GM18520 (cell line): ENCODE measurements around the gene CBFA2T2.
"Not testable (repeated sequence)": the region's sequence is repeated elsewhere in the genome, so short reads cannot be mapped to it uniquely, and the experiment has no call there.

ENCODE experiments used
- ATAC-seq: cut with Tn5 transposase; IDR thresholded peaks from one replicate; pipeline ENCODE4 v1.9.1; 2021; ENCODE audit not compliant: unreplicated experiment

Gene CBFA2T2

GRCh38 chr20:33501000-33501399 is 11.1 kb downstream of the CBFA2T2 start:
- ATAC-seq, result no peak

DNA sequence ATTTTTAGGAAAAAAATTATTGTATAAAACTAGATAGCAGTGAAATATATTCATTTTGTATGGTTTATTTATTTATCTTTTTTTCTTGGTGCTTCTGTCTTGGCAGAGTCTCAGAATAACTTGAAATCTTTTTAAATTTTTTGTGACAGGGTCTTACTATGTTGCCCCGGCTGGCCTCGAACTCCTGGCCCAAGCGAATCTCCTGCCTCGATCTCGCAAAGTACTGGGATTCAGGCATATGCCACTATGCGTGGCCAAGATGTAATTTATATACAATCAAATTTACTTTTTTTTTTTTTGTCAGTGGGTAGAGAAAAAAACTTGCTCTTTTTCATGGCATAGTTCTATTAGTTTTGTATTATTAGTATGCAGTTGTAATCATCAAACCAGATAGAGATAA is 13.7 kb downstream of the CBFA2T2 start:
- no peak for ATAC-seq

DNA sequence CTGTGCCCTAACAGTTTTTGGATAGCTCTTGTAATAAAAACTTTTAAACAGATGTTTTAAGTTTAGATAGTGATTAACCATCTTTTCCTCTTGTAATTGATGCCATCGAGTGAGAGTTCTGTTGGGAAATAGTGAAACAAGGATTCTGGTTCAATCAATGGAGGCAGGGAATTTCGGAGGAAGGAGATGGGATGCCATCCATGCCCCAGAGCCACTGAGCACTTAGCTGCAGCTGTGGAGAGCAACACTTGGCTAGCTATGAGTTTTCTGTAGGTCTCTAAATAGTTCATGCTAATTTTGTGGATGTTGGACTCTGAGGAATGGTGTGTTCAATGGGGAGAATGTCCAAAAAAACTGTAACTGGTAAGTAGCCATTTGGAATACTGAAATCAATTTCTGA is 16.7 kb downstream of the CBFA2T2 start:
- no peak for ATAC-seq

GRCh38 chr20:33507461-33507860 is 17.6 kb downstream of the CBFA2T2 start:
- ATAC-seq, result no peak

DNA sequence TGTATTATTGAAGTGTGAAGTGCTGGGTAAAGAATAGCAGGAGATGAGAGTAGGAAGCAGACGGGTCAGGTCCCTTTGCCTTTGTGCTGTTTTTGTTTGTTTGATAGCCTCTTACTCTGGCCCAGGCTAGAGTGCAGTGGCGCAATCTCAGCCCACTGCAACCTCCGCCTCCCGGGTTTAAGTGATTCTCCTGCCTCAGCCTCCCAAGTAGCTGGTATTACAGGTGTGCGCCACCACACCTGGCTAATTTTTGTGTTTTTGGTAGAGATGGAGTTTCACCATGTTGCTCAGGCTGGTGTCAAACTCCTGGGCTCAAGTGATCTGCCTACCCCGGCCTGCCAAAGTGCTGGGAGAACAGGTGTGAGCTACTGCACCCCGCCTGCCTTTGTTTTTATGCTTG is 18.1 kb downstream of the CBFA2T2 start:
- not testable (repeated sequence) for ATAC-seq

DNA sequence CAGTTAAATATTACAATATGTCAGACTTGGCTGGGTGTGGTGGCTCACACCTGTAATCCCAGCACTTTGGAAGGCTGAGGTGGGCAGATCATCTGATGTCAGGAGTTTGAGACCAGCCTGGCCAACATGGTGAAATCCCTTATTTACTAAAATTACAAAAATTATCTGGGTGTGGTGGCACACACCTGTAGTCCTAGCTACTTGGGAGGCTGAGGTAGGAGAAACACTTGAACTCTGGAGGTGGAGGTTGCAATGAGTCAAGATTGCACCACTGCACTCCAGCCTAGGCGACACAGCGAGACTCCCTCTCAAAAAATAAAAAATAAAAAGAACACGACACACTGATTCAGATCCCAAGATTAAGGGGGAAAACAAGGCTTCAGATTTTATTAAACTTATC is 19.2 kb downstream of the CBFA2T2 start:
- not testable (repeated sequence) for ATAC-seq

GRCh38 chr20:33511876-33512275 is 22.0 kb downstream of the CBFA2T2 start:
- not testable (repeated sequence) for ATAC-seq

DNA sequence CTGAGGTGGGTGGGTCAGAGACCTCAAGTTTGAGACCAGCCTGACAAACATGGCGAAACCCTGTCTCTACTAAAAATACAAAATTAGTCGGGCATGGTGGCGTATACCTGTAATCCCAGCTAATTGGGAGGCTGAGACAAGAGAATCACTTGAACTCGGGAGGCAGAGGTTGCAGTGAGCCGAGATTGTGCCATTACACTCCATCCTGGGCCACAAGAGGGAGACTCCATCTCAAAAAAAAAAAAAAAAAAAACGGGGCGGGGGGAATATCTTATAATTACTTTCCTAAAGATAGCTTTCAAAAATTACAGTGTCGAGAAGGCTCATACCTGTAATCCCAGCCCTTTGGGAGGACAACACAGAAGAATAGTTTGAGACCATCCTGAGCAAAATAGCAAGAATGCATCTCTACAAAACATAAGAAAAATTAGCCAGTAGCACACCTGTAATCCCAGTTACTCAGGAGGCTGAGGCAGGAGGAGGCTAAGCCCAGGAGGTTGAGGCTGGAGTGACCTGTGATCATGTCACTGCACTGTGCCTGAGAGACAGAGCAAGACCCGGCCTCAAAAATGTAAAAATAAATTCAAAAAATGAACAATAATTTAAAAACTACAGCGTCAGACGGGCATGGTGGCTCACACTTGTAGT is 25.8 kb downstream of the CBFA2T2 start:
- ATAC-seq, result no peak

DNA sequence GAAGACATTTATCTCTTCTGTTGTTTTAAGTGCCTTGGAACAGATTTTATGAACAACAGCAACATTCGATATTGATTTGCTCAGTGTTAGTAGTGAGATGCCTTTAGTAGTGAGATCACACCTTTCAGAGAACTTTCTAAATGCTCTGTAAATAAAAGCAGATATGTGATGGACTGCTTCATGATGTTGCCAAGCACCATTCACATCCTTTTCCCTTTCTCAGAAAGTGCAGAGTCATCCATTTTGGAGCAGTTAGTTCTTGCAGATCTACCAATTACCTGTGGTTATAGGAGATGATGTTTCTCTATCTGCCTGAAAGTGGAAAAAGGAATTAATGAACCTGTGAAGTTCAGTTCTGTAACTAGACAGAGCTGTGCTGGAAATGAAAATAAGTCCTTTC is 27.0 kb downstream of the CBFA2T2 start:
- no peak for ATAC-seq

- no peak for ATAC-seq
These were observed 28.2 kb downstream of the CBFA2T2 start for GRCh38 chr20:33518071-33518470.

DNA sequence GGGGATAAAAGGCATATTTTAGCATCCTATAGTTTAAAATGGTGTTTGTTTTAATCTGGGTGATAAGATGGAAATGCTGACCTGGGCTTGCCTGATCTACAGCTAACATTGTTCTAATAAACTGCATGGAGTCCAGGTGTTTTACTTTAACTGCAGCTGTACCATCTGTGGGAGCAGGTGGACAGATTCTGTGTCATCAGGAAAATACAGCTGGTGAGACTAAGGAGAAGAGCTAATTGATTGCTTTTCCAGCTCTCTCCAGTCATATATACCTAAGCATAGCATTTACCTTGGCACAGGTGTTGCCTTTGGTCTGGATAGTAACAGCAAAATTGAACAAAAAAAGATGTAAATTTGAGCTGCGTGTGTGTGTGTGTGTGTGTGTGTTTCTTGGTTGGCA is 31.6 kb downstream of the CBFA2T2 start:
- ATAC-seq, result no peak

DNA sequence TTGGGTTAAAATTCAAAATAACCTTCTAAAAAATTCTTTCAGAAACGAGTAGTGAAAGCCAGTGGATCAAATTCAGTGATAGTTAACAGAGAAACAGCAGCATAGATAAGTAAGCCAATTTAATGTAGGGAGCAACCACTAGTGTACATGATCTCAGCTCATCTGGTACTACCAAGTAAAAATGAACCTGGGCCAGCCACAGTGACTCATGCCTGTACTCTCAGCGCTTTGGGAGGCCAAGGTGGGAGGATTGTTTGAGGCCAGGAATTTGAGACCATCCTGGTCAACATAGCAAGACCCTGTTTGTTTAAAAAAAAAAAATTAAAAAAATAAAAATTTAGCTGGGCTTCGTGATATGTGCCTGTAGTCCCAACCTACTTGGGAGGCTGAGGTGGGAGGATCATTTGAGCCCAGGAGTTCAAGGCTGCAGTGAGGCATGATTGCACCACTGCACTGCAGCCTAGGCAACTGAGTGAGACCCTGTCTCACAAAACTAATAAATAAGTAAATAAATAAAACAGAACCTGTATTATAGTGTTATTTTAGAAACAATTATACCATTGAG is 32.4 kb downstream of the CBFA2T2 start:
- ATAC-seq, result no peak

DNA sequence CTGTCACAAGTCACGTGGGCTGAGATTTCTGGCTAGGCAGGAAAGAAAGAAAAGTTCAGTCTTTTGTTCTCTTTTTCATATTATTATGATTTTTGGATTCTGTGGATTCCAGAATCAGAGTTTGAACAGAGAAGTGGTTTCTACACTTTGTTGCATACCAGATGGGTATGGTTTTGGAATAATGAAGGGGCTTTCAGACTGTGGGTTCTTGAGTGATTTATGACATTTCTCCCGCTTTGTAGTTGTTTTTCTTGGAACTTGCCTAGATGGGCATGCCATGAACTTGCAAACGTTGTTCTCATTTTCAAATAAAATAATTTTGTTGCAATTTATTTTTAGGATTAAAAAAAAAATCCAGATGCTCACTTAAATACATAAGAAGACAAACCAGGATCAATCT is 34.4 kb downstream of the CBFA2T2 start:
- no peak for ATAC-seq

GRCh38 chr20:33526769-33527168 is 36.9 kb downstream of the CBFA2T2 start:
- no peak for ATAC-seq

- no peak for ATAC-seq
These were observed 41.4 kb downstream of the CBFA2T2 start for GRCh38 chr20:33531047-33531877.

DNA sequence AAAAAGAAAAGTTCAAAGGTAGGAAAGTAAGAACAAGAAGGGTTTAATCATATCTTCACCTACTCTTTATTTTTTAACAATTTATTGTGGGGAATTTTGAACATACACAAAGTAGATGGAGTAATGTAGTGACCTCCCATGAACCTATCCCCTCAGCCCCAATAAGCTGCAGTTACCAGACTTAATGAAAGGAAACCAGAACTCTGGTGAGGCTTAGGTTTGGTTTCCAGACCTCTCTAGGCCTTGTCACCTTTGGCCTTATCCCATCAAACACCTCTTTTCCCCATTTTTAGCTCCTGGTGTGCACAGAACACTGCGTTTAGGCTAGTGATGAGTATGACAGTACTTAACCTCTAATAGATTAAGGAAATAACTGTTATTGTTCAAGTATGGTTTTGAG is 42.0 kb downstream of the CBFA2T2 start:
- ATAC-seq, result no peak

DNA sequence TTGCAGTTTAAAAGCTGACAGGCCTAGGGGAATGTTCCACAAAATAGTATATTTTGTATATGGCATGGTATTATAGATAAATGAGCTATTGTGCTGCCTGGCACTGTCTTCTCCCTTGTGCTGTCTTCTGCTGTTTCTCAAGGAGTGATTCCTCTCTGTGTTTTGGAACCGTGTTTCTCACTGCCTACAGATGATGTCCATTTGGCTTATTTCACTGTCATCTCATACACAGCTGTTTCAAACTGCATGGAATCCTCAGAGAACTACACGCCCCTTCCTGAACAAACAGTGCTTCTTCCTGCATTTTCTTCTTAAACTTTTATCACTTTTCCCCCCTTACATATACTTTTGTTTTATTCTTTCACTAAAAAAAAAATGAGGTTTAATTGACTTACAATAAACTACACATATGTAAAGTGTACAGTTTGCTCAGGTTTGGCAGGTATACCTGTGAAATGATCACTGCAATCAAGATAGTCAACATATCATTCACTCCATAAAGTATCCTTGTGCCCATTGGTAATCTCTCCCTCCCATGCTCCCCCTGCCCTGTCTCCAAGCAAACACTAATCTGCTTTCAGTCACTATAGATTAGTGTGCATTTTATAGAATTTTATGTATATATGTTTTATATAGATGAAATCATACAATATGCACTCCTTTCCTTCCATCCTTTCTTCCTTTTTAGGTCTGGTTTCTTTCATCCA is 43.0 kb downstream of the CBFA2T2 start:
- no peak for ATAC-seq

GRCh38 chr20:33535717-33536116 is 45.8 kb downstream of the CBFA2T2 start:
- not testable (repeated sequence) for ATAC-seq

- ATAC-seq, result no peak
These were observed 47.7 kb downstream of the CBFA2T2 start for GRCh38 chr20:33537608-33538007.

DNA sequence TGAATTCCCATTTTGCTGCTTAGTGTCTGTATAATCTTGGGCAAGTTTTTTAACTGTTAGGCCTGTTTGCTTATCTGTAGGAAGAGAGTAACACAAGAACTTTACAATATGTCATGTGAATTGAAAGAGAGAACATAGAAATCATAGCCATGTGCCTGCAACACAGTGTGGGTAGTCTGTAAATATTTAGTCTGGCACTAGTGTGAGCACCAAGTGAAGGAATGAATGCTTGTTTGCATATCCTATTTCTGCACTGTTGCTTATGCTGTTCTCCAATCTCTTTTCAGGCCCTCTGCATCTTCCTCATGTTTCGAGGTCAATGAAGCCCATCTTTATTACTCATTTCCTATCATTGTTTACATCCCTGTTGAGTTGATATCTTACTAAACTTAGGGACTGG is 49.2 kb downstream of the CBFA2T2 start:
- ATAC-seq, result no peak

- no peak for ATAC-seq
These were observed 50.5 kb downstream of the CBFA2T2 start for GRCh38 chr20:33540427-33540826.

- no peak for ATAC-seq
These were observed 51.2 kb downstream of the CBFA2T2 start for GRCh38 chr20:33541074-33541473.
